T-helper 2 cell treated with Interferon-gamma antibody and Interleukin-4, amounts not matched to agents 5 μg/mL and 100 μg/mL, for 36 hours (primary cell): ENCODE data around the gene HDDC2.
"Not testable (repeated sequence)": the region's sequence is repeated elsewhere in the genome, so short reads cannot be mapped to it uniquely, and the experiment has no call there.

ENCODE experiments used
- DNase-seq: peaks from one replicate; pipeline ENCODE4 v3.0.0; 2021; ENCODE audit warnings: low spot score
- H3K27ac Mint-ChIP-seq: one replicate; pipeline ENCODE4 v1.8.0; 2021; ENCODE audit warnings: mild to moderate bottlenecking, mixed read lengths
- H3K27me3 Mint-ChIP-seq: one replicate; pipeline ENCODE4 v1.8.0; 2021; ENCODE audit warnings: low read depth, mixed read lengths
- H3K36me3 Mint-ChIP-seq: one replicate; pipeline ENCODE4 v1.8.0; 2021; ENCODE audit warnings: low read depth, mixed read lengths
- H3K4me1 Mint-ChIP-seq: one replicate; pipeline ENCODE4 v1.8.0; 2021; ENCODE audit warnings: low read depth, mixed read lengths
- H3K4me3 Mint-ChIP-seq: one replicate; pipeline ENCODE4 v1.8.0; 2022; ENCODE audit warnings: mild to moderate bottlenecking, moderate library complexity, mixed read lengths
- H3K9me3 Mint-ChIP-seq: one replicate; pipeline ENCODE4 v1.8.0; 2021; ENCODE audit warnings: mixed read lengths

Gene HDDC2

GRCh38 chr6:125296471-125296870 lies 5.3 kb downstream of the HDDC2 start:
- no peak for DNase-seq
- Mint-ChIP-seq H3K9me3 (no peaks in the 10 kb centered on the region), H3K27ac (no peak overlapping the region), H3K36me3 (peaks cover 59% of the 10 kb centered on the region), H3K4me3 (no peak overlapping the region), H3K27me3 (no peaks in the 10 kb centered on the region), H3K4me1 (peaks cover 19% of the 10 kb centered on the region)

GRCh38 chr6:125294925-125295324 lies 6.8 kb downstream of the HDDC2 start:
- peaks cover 63% of the 10 kb centered on the region for H3K36me3 Mint-ChIP-seq
- no peak overlapping the region for H3K4me3 Mint-ChIP-seq
- H3K27me3 Mint-ChIP-seq = no peaks in the 10 kb centered on the region
- no peaks in the 10 kb centered on the region for H3K9me3 Mint-ChIP-seq
- no peak for DNase-seq
- peaks cover 7% of the 10 kb centered on the region for H3K4me1 Mint-ChIP-seq
- H3K27ac Mint-ChIP-seq = no peak overlapping the region

- peaks cover 2% of the 10 kb centered on the region for H3K9me3 Mint-ChIP-seq
- H3K4me3 Mint-ChIP-seq = no peak overlapping the region
- peaks cover 3% of the 10 kb centered on the region for H3K4me1 Mint-ChIP-seq
- no peak for DNase-seq
- no peaks in the 10 kb centered on the region for H3K27me3 Mint-ChIP-seq
- H3K27ac Mint-ChIP-seq = no peak overlapping the region
- peaks cover 60% of the 10 kb centered on the region for H3K36me3 Mint-ChIP-seq
Observed at GRCh38 chr6:125294036-125294435, 7.7 kb downstream of the HDDC2 start.

GRCh38 chr6:125293587-125293986 lies 8.2 kb downstream of the HDDC2 start:
- Mint-ChIP-seq H3K4me3 (no peak overlapping the region), H3K27ac (no peak overlapping the region), H3K36me3 (peaks cover 59% of the 10 kb centered on the region), H3K27me3 (no peaks in the 10 kb centered on the region), H3K4me1 (peaks cover 3% of the 10 kb centered on the region), H3K9me3 (peaks cover 2% of the 10 kb centered on the region)
- no peak for DNase-seq

- peaks cover 7% of the 10 kb centered on the region for H3K4me1 Mint-ChIP-seq
Observed at GRCh38 chr6:125287718-125288117, 14.0 kb downstream of the HDDC2 start.

GRCh38 chr6:125285936-125286335 lies 15.8 kb downstream of the HDDC2 start:
- no peak for DNase-seq
- peaks cover 4% of the 10 kb centered on the region for H3K4me1 Mint-ChIP-seq
- no peak overlapping the region for H3K27ac Mint-ChIP-seq
- H3K9me3 Mint-ChIP-seq = peaks cover 35% of the 10 kb centered on the region
- no peak overlapping the region for H3K4me3 Mint-ChIP-seq
- no peaks in the 10 kb centered on the region for H3K27me3 Mint-ChIP-seq
- peaks cover 81% of the 10 kb centered on the region for H3K36me3 Mint-ChIP-seq

More at GRCh38 chr6:125287718-125288117, 14.0 kb downstream of the HDDC2 start:
- no peak for DNase-seq
- peaks cover 23% of the 10 kb centered on the region for H3K9me3 Mint-ChIP-seq
- no peak overlapping the region for H3K27ac Mint-ChIP-seq
- peaks cover 81% of the 10 kb centered on the region for H3K36me3 Mint-ChIP-seq
- no peaks in the 10 kb centered on the region for H3K27me3 Mint-ChIP-seq
- H3K4me3 Mint-ChIP-seq = no peak overlapping the region

- Mint-ChIP-seq H3K27ac (peak overlapping the region; percentile 3), H3K36me3 (peaks cover 83% of the 10 kb centered on the region), H3K27me3 (no peaks in the 10 kb centered on the region), H3K9me3 (peaks cover 35% of the 10 kb centered on the region), H3K4me1 (peaks cover 4% of the 10 kb centered on the region), H3K4me3 (no peak overlapping the region)
- DNase-seq = no peak
Observed at GRCh38 chr6:125285353-125285752, 16.4 kb downstream of the HDDC2 start.

GRCh38 chr6:125282470-125282869 lies 19.3 kb downstream of the HDDC2 start:
- H3K27ac Mint-ChIP-seq = not testable (repeated sequence)

GRCh38 chr6:125280370-125281035 lies 21.3 kb downstream of the HDDC2 start:
- DNase-seq, H3K27me3 Mint-ChIP-seq, H3K4me3 Mint-ChIP-seq, H3K27ac Mint-ChIP-seq: not testable (repeated sequence)
- Mint-ChIP-seq H3K9me3 (peaks cover 21% of the 10 kb centered on the region), H3K4me1 (peaks cover 21% of the 10 kb centered on the region), H3K36me3 (peaks cover 75% of the 10 kb centered on the region)

More at GRCh38 chr6:125282470-125282869, 19.3 kb downstream of the HDDC2 start:
- DNase-seq, H3K4me3 Mint-ChIP-seq, H3K27me3 Mint-ChIP-seq: not testable (repeated sequence)
- peaks cover 26% of the 10 kb centered on the region for H3K9me3 Mint-ChIP-seq
- peaks cover 79% of the 10 kb centered on the region for H3K36me3 Mint-ChIP-seq
- H3K4me1 Mint-ChIP-seq = peaks cover 11% of the 10 kb centered on the region

- Mint-ChIP-seq H3K27ac (no peak overlapping the region), H3K36me3 (peaks cover 74% of the 10 kb centered on the region), H3K9me3 (peaks cover 16% of the 10 kb centered on the region), H3K4me1 (peaks cover 24% of the 10 kb centered on the region), H3K4me3 (no peak overlapping the region), H3K27me3 (no peaks in the 10 kb centered on the region)
- no peak for DNase-seq
Observed at GRCh38 chr6:125279961-125280360, 21.8 kb downstream of the HDDC2 start.

GRCh38 chr6:125277838-125278237 lies 23.9 kb downstream of the HDDC2 start:
- no peak for DNase-seq
- peaks cover 24% of the 10 kb centered on the region for H3K4me1 Mint-ChIP-seq
- H3K27me3 Mint-ChIP-seq = no peaks in the 10 kb centered on the region
- H3K9me3 Mint-ChIP-seq = peaks cover 13% of the 10 kb centered on the region
- peaks cover 62% of the 10 kb centered on the region for H3K36me3 Mint-ChIP-seq
- no peak overlapping the region for H3K4me3 Mint-ChIP-seq
- no peak overlapping the region for H3K27ac Mint-ChIP-seq

- Mint-ChIP-seq H3K9me3 (no peaks in the 10 kb centered on the region), H3K27ac (peak overlapping the region; percentile 17)
Observed at GRCh38 chr6:125275779-125276178, 26.0 kb downstream of the HDDC2 start.

GRCh38 chr6:125274935-125275334 lies 26.8 kb downstream of the HDDC2 start:
- Mint-ChIP-seq H3K4me3 (no peak overlapping the region), H3K9me3 (no peaks in the 10 kb centered on the region), H3K27me3 (no peaks in the 10 kb centered on the region), H3K36me3 (peaks cover 47% of the 10 kb centered on the region), H3K4me1 (peaks cover 24% of the 10 kb centered on the region), H3K27ac (no peak overlapping the region)
- DNase-seq = no peak

More at GRCh38 chr6:125275779-125276178, 26.0 kb downstream of the HDDC2 start:
- Mint-ChIP-seq H3K4me1 (peaks cover 24% of the 10 kb centered on the region), H3K4me3 (no peak overlapping the region), H3K36me3 (peaks cover 50% of the 10 kb centered on the region), H3K27me3 (no peaks in the 10 kb centered on the region)
- no peak for DNase-seq

GRCh38 chr6:125273965-125274364 lies 27.8 kb downstream of the HDDC2 start:
- DNase-seq = no peak
- Mint-ChIP-seq H3K27me3 (no peaks in the 10 kb centered on the region), H3K4me1 (peaks cover 21% of the 10 kb centered on the region), H3K9me3 (no peaks in the 10 kb centered on the region), H3K4me3 (no peak overlapping the region), H3K36me3 (peaks cover 40% of the 10 kb centered on the region), H3K27ac (no peak overlapping the region)

- H3K27ac Mint-ChIP-seq = no peak overlapping the region
- H3K9me3 Mint-ChIP-seq = no peaks in the 10 kb centered on the region
- H3K4me3 Mint-ChIP-seq = no peak overlapping the region
Observed at GRCh38 chr6:125273251-125273650, 28.5 kb downstream of the HDDC2 start.

More at GRCh38 chr6:125273251-125273650, 28.5 kb downstream of the HDDC2 start:
- no peaks in the 10 kb centered on the region for H3K27me3 Mint-ChIP-seq
- DNase-seq = no peak
- H3K36me3 Mint-ChIP-seq = peaks cover 35% of the 10 kb centered on the region
- peaks cover 17% of the 10 kb centered on the region for H3K4me1 Mint-ChIP-seq
